Eye (tissue), 1 donor: ENCODE data around the gene RMDN2.
A peak's percentile ranks its signal among the peaks of the same experiment; 100 is the strongest.
"Not testable (repeated sequence)": the region's sequence is repeated elsewhere in the genome, so short reads cannot be mapped to it uniquely, and the experiment has no call there.

Source experiments
- DNase-seq: peaks from one replicate; pipeline ENCODE4 v3.0.0-alpha.2; 2015

The RMDN2 gene

DNA sequence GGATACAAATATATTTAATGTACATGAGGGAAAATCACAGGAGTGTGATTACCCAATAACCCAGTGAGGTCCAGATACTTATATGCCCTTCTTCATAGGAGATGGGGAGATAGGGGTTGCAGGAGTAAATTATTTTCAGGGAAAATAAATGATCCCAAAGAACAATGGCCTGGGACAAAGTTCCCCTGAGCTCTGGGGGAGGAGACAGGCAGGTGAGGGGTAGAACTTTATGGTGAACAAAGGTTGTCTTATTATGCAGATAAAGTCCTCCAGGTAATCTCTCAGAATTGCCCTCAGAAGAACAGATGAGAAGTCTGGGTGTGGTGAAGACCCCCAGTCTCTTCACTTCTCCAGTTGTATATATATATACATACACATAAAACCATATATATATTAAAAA is 22.1 kb upstream of the RMDN2 start:
- DNase-seq, result no peak

GRCh38 chr2:37904425-37904824 is 20.7 kb upstream of the RMDN2 start:
- no peak for DNase-seq

DNA sequence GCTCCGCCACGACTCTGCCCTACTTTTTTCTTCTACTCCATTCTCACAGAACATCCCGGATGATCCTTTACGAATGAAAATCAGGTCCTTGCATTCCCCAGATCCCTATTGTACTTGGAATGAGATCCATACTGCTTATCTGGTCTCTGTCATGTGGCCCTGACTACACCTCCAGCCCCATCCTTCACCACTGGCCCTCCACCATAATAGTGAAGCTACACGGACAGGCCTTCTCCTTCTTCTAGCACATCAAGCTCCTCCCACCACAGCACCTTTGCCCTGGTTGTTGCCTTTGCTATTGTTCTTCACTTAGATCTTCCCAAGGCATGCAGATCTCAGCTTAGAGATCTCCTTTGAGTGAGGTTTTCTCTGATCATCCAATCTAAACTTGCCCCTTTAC is 20.1 kb upstream of the RMDN2 start:
- no peak for DNase-seq

DNA sequence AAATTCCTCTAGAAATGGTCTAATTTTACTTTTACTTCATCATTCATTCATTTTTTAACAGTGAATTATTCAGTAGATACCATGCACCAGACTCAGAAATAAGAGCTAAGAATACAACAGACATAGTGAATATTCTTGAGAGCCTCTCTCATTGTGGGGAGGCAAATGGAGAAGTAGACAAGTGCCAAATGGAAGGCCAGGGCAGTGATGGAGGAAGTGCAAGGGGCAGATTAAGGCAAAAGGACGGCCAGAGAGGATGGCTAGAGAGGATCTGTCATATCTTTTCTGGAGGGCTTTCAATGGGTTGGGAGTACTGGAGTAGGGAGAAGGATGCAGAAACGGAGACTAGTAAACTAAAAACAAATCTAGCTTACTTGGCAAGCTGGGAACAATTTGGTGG is 19.0 kb upstream of the RMDN2 start:
- DNase-seq, result no peak

DNA sequence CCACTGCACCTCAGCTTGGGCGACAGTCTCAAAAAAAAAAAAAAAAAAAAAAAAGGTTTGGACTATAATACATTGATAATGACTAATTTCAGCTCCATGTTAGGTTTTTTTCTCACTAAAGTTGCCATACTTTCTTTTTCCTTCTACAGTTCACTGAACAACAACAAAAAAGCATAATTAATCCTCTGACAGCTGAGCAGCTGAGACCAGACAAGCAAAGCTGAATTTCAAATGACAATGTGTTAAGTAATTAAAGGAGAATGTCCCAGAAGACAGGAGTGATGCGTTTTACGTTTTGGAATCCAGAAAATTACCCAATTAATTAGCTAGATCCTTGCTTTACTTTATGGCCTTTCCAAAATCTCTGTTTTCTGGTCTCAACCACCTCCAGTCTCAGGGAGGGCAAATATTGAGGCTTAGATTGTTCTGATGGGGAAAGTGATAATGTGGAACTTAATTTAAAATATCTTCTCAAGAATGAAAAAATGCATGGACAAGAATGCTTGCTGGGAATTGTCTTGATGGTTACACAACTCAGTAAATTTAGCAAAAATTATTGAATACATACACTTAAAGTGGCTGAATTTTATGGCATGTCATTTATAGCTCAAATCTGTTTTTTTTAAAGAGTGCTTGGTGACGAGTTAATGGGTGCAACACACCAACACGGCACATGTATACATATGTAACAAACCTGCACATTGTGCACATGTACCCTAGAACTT is 17.4 kb upstream of the RMDN2 start:
- peak; percentile 62 for DNase-seq

DNA sequence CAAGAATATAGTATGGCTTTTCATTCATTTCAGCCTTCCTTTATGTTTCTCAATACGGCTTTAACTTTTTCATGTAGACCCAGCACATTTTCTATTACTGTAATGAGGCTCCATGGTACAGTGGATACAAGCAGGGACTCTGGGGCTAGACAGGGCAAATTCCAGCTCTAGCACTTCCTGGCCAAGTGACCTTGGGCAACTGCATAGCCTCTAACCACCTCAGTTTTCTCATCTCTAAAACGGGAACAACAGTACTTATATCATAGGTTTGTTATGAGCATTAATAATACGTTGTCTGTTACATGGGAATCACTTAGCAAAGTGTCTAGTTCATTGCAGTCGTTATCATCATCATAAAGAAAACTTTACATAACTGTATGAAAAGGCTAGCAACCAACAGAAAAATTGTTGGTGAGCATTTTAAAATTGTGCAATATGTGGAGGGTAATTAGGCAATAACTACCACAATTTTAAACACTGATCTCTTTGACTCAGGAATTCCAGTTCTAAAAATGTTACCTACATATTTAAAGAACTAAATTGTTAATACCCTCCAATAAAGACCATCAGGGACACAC is 13.7 kb upstream of the RMDN2 start:
- DNase-seq, result no peak

DNA sequence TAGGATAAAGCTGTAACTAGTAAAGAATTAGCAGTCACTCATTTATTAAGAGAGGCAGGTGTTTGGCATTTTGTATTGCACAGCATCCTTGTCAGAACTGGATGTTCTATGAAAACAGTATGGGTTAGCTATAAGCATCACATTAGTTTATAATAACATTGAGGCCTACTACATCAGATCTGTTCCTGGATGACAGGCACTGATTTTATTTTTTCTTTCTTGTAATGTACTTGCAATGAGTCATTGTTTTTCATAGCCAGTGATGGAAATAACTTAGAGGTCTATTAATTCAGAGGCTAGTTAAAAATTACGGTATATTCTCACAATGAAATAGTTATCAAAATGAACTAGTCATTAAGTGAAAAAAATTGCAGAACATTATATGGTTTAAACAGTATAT is 13.0 kb upstream of the RMDN2 start:
- DNase-seq, result no peak

- no peak for DNase-seq
Observed at GRCh38 chr2:37912616-37913015, 12.5 kb upstream of the RMDN2 start.

DNA sequence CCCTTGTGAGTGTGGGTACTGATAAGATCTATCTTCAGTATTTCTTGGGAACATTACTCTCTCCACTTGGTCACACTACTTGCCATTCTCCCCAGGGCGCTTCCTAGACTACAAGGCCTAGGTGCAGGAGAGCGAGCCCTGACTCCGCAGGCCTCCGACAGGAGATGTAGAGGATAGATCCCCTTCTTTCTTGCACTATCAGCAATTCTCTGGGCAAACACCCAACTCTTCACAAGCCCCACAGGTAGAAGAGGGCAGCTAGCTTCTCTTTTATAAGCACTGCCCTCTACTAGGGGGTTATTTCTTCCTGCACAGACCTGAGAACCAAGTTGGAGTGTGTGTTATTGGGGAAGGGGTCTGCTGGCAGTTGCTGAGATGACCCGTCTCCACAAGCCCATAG is 10.7 kb upstream of the RMDN2 start:
- no peak for DNase-seq

DNA sequence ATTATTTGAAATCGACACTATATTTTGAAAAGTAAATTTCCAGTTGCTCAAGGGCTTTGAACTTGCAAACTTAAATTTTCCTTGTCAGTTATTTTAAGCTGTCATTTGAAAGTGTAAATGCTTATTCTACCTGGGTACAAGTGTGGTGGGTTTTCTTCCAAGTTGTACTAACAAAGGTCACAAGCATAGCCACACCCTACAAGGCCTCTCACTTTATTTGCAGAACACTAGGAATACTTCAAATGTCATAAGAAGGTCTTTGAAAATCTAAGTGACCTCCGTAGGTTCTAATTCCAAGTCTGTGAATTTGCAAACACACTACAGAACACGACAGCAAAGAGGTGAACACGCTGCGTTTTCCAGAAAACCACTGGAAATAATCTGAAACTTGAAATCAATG is 9.3 kb upstream of the RMDN2 start:
- DNase-seq, result no peak

GRCh38 chr2:37916512-37917082 is 8.5 kb upstream of the RMDN2 start:
- no peak for DNase-seq

GRCh38 chr2:37917281-37918228 is 7.5 kb upstream of the RMDN2 start:
- DNase-seq, result no peak

- no peak for DNase-seq
Observed at GRCh38 chr2:37918742-37919186, 6.3 kb upstream of the RMDN2 start.

DNA sequence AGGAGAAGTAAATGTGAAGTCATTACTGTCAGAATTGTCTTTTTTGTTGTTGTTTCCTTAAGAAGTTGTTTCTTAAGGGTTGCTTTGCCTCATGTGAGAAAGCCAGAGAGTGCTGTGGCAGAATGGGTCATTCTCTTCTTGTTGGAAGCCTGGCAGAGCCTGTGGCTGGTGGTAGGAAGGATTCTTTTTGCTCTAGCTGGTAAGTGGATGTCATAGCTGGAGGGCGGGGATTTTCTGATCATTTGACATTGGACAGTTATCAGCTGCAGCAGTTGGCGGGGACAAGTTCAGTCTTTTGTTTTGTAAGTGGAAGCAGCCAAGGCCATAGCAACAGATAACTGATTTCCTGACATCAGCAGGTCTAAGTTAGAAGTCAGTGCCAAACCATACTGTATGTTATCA is 5.5 kb upstream of the RMDN2 start:
- DNase-seq, result no peak

DNA sequence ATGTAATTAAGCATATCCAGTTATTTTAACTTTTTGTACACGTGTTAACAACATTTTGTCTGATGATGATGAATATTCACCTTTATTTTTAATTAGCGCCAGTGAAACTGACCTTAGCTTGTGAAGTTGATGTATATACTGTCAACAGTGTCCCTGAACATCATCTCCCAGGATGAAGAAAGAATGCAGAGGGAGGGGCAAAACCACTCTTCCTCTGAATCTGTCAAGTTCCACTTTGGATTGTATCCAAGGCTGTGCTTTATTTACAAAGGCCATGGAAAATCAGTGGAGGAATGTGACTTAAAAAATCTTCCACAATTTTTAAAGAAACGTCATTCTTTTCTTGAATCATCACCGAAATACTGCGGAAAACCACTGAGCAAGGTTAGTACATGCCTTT is 4.5 kb upstream of the RMDN2 start:
- peak; percentile 20 for DNase-seq

- no peak for DNase-seq
Observed at GRCh38 chr2:37921781-37922180, 3.3 kb upstream of the RMDN2 start.

DNA sequence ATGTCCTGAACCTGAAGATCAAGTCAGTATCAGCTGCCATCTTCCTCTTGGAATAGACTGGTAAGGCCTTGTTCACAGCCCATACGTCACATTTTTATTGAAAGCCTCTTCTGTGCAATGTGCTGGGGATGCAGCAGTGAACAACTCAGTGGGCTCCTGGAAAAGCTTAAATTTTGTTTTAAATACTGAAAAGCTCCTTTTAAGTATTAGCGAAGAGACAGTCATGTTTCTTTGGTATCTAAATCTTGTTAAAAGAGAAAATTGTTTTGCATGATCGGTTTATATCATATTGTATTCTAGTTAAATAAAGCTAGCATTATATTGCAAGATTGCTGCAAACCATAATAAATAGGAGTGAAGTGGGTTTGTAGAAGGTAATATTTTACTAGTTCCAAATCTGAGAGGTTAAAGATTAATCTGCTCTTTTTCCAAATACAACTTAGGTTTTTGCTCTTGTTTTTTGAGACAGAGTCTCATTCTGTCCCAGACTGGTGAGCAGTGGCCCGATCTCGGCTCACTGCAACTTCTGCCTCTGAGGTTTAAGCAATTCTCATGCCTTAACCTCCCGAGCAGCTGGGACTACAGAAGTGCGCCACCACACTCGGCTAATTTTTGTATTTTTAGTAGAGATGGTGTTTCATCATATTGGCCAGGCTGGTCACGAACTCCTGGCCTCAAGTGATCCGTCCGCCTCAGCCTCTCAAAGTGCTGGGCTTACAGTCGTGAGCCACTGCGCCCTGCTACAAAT is 1.6 kb upstream of the RMDN2 start:
- DNase-seq, result no peak

DNA sequence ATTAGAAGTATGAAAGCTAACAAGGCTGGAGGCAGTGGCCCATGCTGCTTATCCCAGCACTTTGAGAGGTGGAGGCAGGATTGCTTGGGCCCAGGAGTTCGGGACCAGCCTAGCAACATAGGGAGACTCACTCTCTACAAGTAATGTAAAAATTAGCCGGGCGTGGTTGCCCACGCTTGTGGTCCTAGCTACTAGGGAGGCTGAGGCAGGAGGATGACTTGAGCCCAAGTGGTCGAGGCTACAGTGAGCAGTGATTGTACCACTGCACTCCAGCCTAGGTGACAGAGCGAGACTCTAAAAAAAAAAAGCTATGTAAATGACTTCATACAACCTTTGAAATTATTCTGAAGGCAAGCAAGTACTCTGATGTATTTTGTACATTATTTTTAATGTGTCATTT is 1.5 kb downstream of the RMDN2 start:
- no peak for DNase-seq

- DNase-seq, result no peak
Observed at GRCh38 chr2:37928377-37928776, 3.3 kb downstream of the RMDN2 start.

GRCh38 chr2:37930392-37930791 is 5.3 kb downstream of the RMDN2 start:
- not testable (repeated sequence) for DNase-seq

DNA sequence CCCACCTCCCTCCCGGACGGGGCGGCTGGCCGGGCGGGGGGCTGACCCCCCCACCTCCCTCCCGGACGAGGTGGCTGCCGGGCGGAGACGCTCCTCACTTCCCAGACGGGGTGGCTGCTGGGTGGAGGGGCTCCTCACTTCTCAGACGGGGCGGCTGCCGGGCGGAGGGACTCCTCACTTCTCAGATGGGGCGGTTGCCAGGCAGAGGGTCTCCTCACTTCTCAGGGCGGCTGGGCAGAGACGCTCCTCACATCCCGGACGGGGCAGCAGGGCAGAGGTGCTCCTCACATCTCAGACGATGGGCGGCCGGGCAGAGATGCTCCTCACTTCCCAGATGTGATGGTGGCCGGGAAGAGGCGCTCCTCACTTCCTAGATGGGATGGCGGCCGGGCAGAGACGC is 7.8 kb downstream of the RMDN2 start:
- not testable (repeated sequence) for DNase-seq
